Fibroblast of lung (primary cell): ENCODE results near the gene RAB44.

ENCODE experiments used
- CTCF ChIP-seq, 2 donors: IDR thresholded peaks in 1 of 2; conservative IDR thresholded peaks in 1 of 2; 1 replicate in 1 of 2; 2 replicates in 1 of 2; pipeline ENCODE4 v1.5.1; 2011 to 2012; ENCODE audit warnings: low read length in 2 of 2, control low read depth in 1 of 2, inconsistent platforms in 1 of 2, low read depth in 1 of 2, mild to moderate bottlenecking in 1 of 2
- EZH2 ChIP-seq: IDR thresholded peaks from 2 replicates; pipeline ENCODE4 v1.5.1; 2012; ENCODE audit warnings: low read length, control low read depth, mild to moderate bottlenecking; ENCODE audit errors: missing control alignments

- TF ChIP-seq CTCF (conservative IDR thresholded peaks at IDR 0.05 in 1 of 2, IDR thresholded peaks at IDR 0.05 in 1 of 2; ENCODE audit: low read depth in 1 of 2, low read length in 2 of 2): no peak
- TF ChIP-seq EZH2: no peak
Observed at GRCh38 chr6:36781669-36782068, 84.0 kb downstream of the RAB44 start.
